Left lung (tissue), 10 donors: ENCODE data around the gene RLN3. TPM values are rescaled to one million over a fixed set of nuclear protein-coding genes. Genes with fewer than 3 reads are reported as not detected.

Experiments
- ATAC-seq: fragments of 200-7000 bp; cut with Tn5 transposase; one replicate; pipeline ENCODE4 v1.9.1; 2020; ENCODE audit warnings: moderate library complexity
- DNase-seq, 4 donors: peaks; one replicate each; pipeline ENCODE4 v3.0.0-alpha.2; 2013 to 2020
- H3K27ac ChIP-seq, 2 donors: fragments of 200-600 bp; sonication (generic) in 1 of 2; one replicate each; pipeline versions ENCODE4 v1.5.0 to v1.8.0; 2020 to 2021
- H3K27me3 ChIP-seq, 2 donors: fragments of 200-600 bp; sonication (generic) in 1 of 2; one replicate each; pipeline versions ENCODE4 v1.5.0 to v1.8.0; 2020 to 2021
- H3K36me3 ChIP-seq, 2 donors: fragments of 200-600 bp; sonication (generic) in 1 of 2; one replicate each; pipeline versions ENCODE4 v1.5.0 to v1.8.0; 2020 to 2021
- H3K4me1 ChIP-seq, 2 donors: fragments of 200-600 bp; one replicate each; pipeline ENCODE4 v1.8.0; 2021
- H3K4me3 ChIP-seq, 2 donors: fragments of 200-600 bp; sonication (generic) in 1 of 2; one replicate each; pipeline versions ENCODE4 v1.5.0 to v1.8.0; 2020 to 2021; ENCODE audit warnings: mild to moderate bottlenecking in 1 of 2
- H3K9me3 ChIP-seq, 2 donors: fragments of 200-600 bp; sonication (generic) in 1 of 2; one replicate each; pipeline versions ENCODE4 v1.5.0 to v1.8.0; 2020 to 2021
- CTCF ChIP-seq, 2 donors: fragments of 200-600 bp; sonication (generic) in 1 of 2; IDR thresholded peaks; one replicate each; pipeline versions ENCODE4 v1.5.0 to v1.8.0; 2021; ENCODE audit warnings: antibody characterized with exemption in 2 of 2
- intact Hi-C, 2 donors: fragments of 100-400 bp; cut with DNase I; formaldehyde crosslinking; loops; one replicate each; pipeline versions ENCODE4 v1.11.2 to v1.14.2; 2022
- polyA plus RNA-seq, 6 donors: library from polyadenylated mRNA; unstranded; fragments of 120-200 nt; gene quantifications; one replicate each; pipeline ENCODE4 v1.2.1, GENCODE V29; 2013; ENCODE audit not compliant: insufficient read length in 6 of 6
- total RNA-seq, 2 donors: library from RNA; stranded (reverse); fragmentation: NEBNext Ultra II Directional; extraction: Animal tissue kit (Norgen Biotek cat#: 25700); gene quantifications; one replicate each; pipeline ENCODE4 v1.2.1, GENCODE V29; 2021
- donor health status: DM: no; HTN: yes; CAD: no.
- donor health status: DM: no; HTN: no; CAD: no.

Gene RLN3
- total and polyA plus RNA-seq, 8 donors: not detected

DNA sequence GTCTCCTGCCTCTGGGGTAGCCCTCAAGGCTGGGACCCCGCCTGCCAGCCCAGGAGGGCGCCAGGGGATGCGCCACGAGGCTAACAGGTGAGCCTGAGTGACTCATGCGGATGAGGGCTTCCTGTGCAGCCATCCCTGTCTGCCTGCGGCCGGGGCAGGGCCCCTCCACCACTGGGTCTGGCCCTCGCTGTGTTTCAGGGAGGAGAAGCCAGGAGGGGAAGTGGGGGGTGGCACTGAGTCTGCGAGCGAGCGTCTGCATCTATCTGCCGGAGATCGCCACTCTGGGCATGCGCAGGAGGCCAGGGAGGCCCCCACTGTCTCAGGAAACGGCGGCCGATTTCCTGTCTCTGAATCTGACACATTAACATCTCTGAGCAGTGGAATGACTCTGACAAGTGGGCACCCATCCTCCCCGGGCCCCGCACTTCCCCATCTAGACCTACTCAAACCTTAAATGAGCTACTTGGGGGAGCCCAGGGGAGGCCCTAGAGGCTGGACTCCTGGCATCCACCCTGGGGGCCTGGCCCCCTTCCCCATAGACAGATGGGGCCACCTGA lies 41.5 kb upstream of the RLN3 start:
- intact Hi-C loops: no loop called here
- TF ChIP-seq CTCF (IDR thresholded peaks at IDR 0.05): no peak
- peak overlapping the region in 1 of 2 donors; percentile 5 for H3K4me3 ChIP-seq
- no peaks in the 10 kb centered on the region for H3K9me3 ChIP-seq
- H3K36me3 ChIP-seq: peaks cover 0 to 37% of the 10 kb centered on the region in 2 donors
- peaks cover 25 to 43% of the 10 kb centered on the region in 2 donors for H3K4me1 ChIP-seq
- no peaks in the 10 kb centered on the region for H3K27me3 ChIP-seq
- peak overlapping the region; percentile 93 to 96 for H3K27ac ChIP-seq
- peak; percentile 31 to 94 (median 88) for DNase-seq
- ATAC-seq: peak; percentile 56

GRCh38 chr19:13987101-13987890 lies 40.7 kb upstream of the RLN3 start:
- H3K4me3 ChIP-seq: peak overlapping the region in 1 of 2 donors; percentile 5
- H3K27me3 ChIP-seq: no peaks in the 10 kb centered on the region
- no peak for TF ChIP-seq CTCF (IDR thresholded peaks at IDR 0.05)
- no peaks in the 10 kb centered on the region for H3K9me3 ChIP-seq
- H3K27ac ChIP-seq: peak overlapping the region; percentile 93 to 96
- peaks cover 6 to 36% of the 10 kb centered on the region in 2 donors for H3K36me3 ChIP-seq
- ATAC-seq: peak; percentile 46
- intact Hi-C loops: no loop called here
- peaks cover 25 to 43% of the 10 kb centered on the region in 2 donors for H3K4me1 ChIP-seq
- peak in 2 of 4 donors; percentile 83 to 91 for DNase-seq

DNA sequence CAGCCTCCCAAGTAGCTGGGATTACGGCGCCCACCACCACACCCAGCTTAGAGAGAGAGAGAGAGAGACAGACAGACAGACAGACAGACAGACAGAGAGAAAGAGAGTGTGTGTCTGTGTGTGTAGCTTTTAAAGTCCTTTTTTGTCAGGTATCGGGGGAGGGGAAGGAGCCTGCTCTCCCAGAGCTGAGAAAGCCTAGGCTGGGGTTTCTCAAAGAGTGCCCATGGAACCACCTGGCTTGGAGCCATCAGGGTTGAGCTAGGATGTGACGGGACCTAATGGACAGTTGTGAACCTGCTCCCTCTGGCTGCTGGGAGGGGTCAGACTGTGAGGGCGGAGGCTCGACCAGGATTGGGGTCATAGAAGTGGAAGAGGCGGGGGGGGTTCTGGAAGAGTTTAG lies 38.5 kb upstream of the RLN3 start:
- Histone ChIP-seq H3K27ac (no peak overlapping the region), H3K4me1 (peaks cover 25 to 42% of the 10 kb centered on the region in 2 donors), H3K36me3 (peaks cover 8 to 38% of the 10 kb centered on the region in 2 donors), H3K27me3 (no peaks in the 10 kb centered on the region), H3K4me3 (no peak overlapping the region), H3K9me3 (no peaks in the 10 kb centered on the region)
- no peak for DNase-seq
- no peak for TF ChIP-seq CTCF (IDR thresholded peaks at IDR 0.05)
- no peak for ATAC-seq
- intact Hi-C loops: no loop called here

DNA sequence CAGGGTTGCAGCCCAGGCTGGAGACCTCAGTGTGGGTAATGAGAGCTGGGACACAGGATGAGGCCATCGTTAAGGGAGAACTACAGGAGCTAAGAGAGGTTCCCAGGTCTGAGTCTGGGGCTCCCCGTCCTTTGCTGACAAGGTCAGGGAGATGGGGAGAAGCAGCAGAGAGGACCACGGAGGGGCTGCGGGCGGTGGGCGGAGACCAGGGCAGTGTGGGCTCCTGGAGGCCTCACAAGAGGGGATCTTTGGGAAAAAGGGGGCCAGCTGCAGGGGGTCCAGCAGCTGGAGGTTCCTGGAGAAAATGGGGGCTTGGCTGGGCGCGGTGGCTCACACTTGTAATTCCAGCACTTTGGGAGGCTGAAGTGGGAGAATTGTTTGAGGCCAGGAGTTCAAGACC lies 37.9 kb upstream of the RLN3 start:
- Histone ChIP-seq H3K4me1 (peaks cover 25 to 36% of the 10 kb centered on the region in 2 donors), H3K27ac (no peak overlapping the region), H3K36me3 (peaks cover 8 to 38% of the 10 kb centered on the region in 2 donors), H3K9me3 (no peaks in the 10 kb centered on the region), H3K4me3 (no peak overlapping the region), H3K27me3 (no peaks in the 10 kb centered on the region)
- no peak for TF ChIP-seq CTCF (IDR thresholded peaks at IDR 0.05)
- ATAC-seq (no peak), DNase-seq (no peak)
- intact Hi-C loops: no loop called here

- Histone ChIP-seq H3K4me1 (peaks cover 6 to 16% of the 10 kb centered on the region in 2 donors), H3K4me3 (no peak overlapping the region), H3K36me3 (peaks cover 8 to 50% of the 10 kb centered on the region in 2 donors), H3K9me3 (no peaks in the 10 kb centered on the region), H3K27me3 (no peaks in the 10 kb centered on the region), H3K27ac (no peak overlapping the region)
- DNase-seq (peak in 1 of 4 donors; percentile 26), ATAC-seq (no peak)
- intact Hi-C loops: no loop called here
- no peak for TF ChIP-seq CTCF (IDR thresholded peaks at IDR 0.05)
Observed at GRCh38 chr19:13992025-13992424, 35.9 kb upstream of the RLN3 start.
